A673 (cell line): ENCODE data around the gene TPI1. TPM values are rescaled to one million over a fixed set of nuclear protein-coding genes. Genes with fewer than 3 reads are reported as not detected.
A peak's percentile ranks its signal among the peaks of the same experiment; 100 is the strongest.
"Not testable (repeated sequence)": the region's sequence is repeated elsewhere in the genome, so short reads cannot be mapped to it uniquely, and the experiment has no call there.

ENCODE experiments used
- BruUV-seq: library from RNA; stranded (reverse); fragments of 400-500 nt; replicated peaks from 2 replicates; lab custom pipeline; 2021; lab: Mats Ljungman, UMichigan
- CTCF ChIA-PET: fragments of 300-600 bp; sonication (Branson Sonifier 250); formaldehyde crosslinking; loops from one replicate; lab custom pipeline; 2022; ENCODE audit warnings: antibody characterized with exemption; lab: Charles Lee
- POLR2A ChIA-PET: fragments of 300-600 bp; sonication (Branson Sonifier 250); formaldehyde crosslinking; loops from one replicate; lab custom pipeline; 2022; ENCODE audit warnings: antibody characterized with exemption; ENCODE audit not compliant: low non-redundant PET; lab: Charles Lee
- DNase-seq: peaks from one replicate; pipeline ENCODE4 v3.0.0-alpha.2; 2015; ENCODE audit warnings: low spot score
- H3K27ac ChIP-seq: fragments of 200-600 bp; sonication (generic); 2 replicates; pipeline ENCODE4 v1.5.1; 2016; ENCODE audit warnings: mixed run types, low read depth, mild to moderate bottlenecking, mixed read lengths, antibody characterized with exemption, low read length; ENCODE audit not compliant: poor library complexity, severe bottlenecking
- H3K27me3 ChIP-seq: fragments of 200-600 bp; sonication (generic); replicated peaks from 2 replicates; pipeline ENCODE4 v1.6.1; 2017; ENCODE audit warnings: mixed run types, low read depth, mild to moderate bottlenecking, mixed read lengths, antibody characterized with exemption, low read length; ENCODE audit not compliant: insufficient read depth, poor library complexity
- H3K36me3 ChIP-seq: fragments of 200-600 bp; sonication (generic); 2 replicates; pipeline ENCODE4 v1.6.1; 2016; ENCODE audit warnings: mixed run types, mild to moderate bottlenecking, mixed read lengths, antibody characterized with exemption, low read length; ENCODE audit not compliant: insufficient read depth, poor library complexity, severe bottlenecking
- H3K4me1 ChIP-seq: fragments of 200-600 bp; sonication (generic); 2 replicates; pipeline ENCODE4 v1.6.1; 2017; ENCODE audit warnings: mixed run types, mild to moderate bottlenecking, mixed read lengths, antibody characterized with exemption, low read length; ENCODE audit not compliant: insufficient read depth, poor library complexity, severe bottlenecking
- H3K4me3 ChIP-seq: fragments of 200-600 bp; sonication (generic); 2 replicates; pipeline ENCODE4 v1.5.1; 2016; ENCODE audit warnings: low read depth, mixed run types, mild to moderate bottlenecking, mixed read lengths, low read length; ENCODE audit not compliant: poor library complexity, severe bottlenecking
- H3K9me3 ChIP-seq: fragments of 200-600 bp; sonication (generic); 2 replicates; pipeline ENCODE4 v1.6.1; 2016; ENCODE audit warnings: mixed run types, low read depth, mild to moderate bottlenecking, mixed read lengths, antibody characterized with exemption, low read length; ENCODE audit not compliant: poor library complexity, severe bottlenecking
- CTCF ChIP-seq: fragments of 300-800, 200-600 bp; sonication (generic); conservative IDR thresholded peaks from 2 replicates; pipeline ENCODE4 v1.5.1; 2017; ENCODE audit warnings: low read depth, mild to moderate bottlenecking, antibody characterized with exemption, low read length, moderate library complexity, mixed read lengths
- EZH2 ChIP-seq: fragments of 200-600 bp; sonication (generic); IDR thresholded peaks from 2 replicates; pipeline ENCODE4 v1.6.1; 2017; ENCODE audit warnings: borderline replicate concordance, low read depth, mild to moderate bottlenecking, mixed read lengths, antibody characterized with exemption, low read length; ENCODE audit not compliant: poor library complexity, severe bottlenecking
- intact Hi-C: fragments of 100-400 bp; cut with micrococcal nuclease; formaldehyde crosslinking; loops from one replicate; pipeline ENCODE4 v1.10.0; 2022; ENCODE audit not compliant: unreplicated experiment
- total RNA-seq: library from RNA; stranded (reverse); gene quantifications from 2 replicates; pipeline ENCODE4 v1.2.3, GENCODE V29; 2021

TPI1 gene
- total RNA-seq, 1 experiment from 2014 or later = 1,277 TPM

DNA sequence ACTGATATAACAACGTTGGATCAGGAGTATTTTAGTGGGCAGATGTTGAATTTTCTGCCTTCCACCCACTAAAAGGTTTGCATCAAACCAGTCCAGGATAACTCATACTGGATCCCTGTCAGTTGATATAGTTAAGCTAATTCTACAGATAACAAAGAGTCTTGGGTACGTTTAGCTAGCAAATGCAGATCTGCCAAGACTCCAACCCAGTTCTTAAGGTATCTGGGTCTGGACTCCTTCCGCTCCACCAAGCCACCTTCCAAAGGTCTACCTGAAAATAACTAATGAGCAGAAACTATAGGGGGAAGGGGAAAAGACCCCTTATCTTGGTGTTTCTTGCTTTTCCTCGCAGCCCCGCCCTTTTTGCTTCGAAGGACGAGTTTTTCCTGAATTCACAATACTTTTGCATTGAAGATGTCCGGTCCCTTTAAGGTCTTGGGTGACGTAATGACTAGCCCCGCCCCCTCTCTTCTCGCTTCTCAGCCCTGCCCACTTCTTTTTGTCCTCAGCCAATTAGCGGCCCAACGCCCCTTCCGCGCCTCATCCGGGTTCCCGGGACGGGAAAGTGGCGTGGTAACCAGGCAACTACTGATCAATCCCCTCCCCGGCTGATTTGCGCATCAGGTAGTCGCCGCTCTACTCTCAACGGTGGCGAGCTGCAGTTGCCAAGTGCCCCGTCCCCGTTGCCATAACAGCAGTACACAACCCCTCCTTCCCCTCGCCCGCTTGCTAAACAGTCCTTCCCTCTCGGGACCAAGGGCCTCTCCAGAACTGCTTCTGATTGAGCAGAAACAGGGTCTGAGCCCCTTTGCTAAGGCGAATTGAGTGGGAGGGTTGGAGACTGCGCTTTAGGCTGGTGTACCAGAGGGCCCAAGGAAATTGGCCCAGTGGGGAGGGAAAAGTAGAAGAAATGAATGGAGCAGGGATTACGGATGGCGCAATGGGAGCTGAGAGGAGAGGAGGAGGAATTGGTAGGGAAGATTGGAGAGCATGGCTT, 37.2 kb downstream of the TPI1 start, which contains the start of gene LRRC23:
Gene LRRC23 (plus strand): TSS at position 543 of the 997 bp plus-strand sequence. CDS start 812 bp downstream, outside the sequence.
- ChIA-PET POLR2A (no interaction called here), CTCF (interaction anchor here (0.6 kb wide), 1 partner anchor 33 kb away, joined by 4 read pairs; no protein-coding TSS in a partner anchor)
- no peak for TF ChIP-seq CTCF
- no peak for TF ChIP-seq EZH2
- H3K27ac ChIP-seq = peak within 1 kb of the TSS; percentile 63
- DNase-seq = peak; percentile 98
- H3K9me3 ChIP-seq = no peaks in the 10 kb centered on the region
- peak within 1 kb of the TSS; percentile 56 for H3K4me3 ChIP-seq
- no TSS peak for BruUV-seq
- H3K27me3 ChIP-seq = no peaks in the 10 kb centered on the region
- peaks cover 7% of the 10 kb centered on the region for H3K4me1 ChIP-seq
- H3K36me3 ChIP-seq = no peaks in the 10 kb centered on the region
- intact Hi-C loops = loop anchor here (2.0 kb wide), 1 partner anchor 32 kb away; the partner anchor contains the start of gene SPSB2

DNA sequence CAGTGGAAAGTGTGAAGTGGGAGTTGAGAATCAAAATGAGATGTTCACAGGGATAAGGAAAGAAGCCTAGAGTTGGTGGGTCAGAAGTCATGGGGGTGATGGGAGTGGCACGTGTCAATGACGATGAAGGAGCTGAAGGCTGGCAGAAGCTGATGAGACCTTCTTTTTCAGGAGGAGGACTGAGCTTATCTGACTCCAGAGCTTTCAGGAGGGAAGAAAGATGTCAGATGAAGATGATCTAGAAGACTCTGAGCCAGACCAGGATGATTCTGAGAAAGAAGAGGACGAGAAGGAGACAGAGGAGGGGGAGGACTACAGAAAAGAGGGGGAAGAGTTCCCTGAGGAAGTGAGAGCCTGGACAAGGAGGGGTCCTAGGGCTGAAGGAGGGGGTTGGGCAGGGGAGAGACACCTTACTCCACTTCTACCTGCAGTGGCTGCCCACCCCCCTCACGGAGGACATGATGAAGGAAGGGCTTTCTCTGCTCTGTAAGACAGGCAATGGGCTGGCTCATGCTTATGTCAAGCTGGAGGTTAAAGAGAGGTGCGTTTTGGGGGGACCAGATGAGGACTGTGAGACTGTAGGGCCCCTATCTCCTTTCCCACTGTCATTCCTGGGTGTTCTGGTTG, 38.2 kb downstream of the TPI1 start:
- peak overlapping the region; percentile 56 for H3K4me3 ChIP-seq
- H3K27ac ChIP-seq = peak overlapping the region; percentile 63
- no peaks in the 10 kb centered on the region for H3K9me3 ChIP-seq
- ChIA-PET CTCF (no interaction called here), POLR2A (no interaction called here)
- no peak for DNase-seq
- no peaks in the 10 kb centered on the region for H3K27me3 ChIP-seq
- BruUV-seq = no TSS peak
- no peaks in the 10 kb centered on the region for H3K36me3 ChIP-seq
- TF ChIP-seq CTCF (no peak), EZH2 (no peak)
- H3K4me1 ChIP-seq = peaks cover 7% of the 10 kb centered on the region
- intact Hi-C loops = loop anchor here (2.0 kb wide), 1 partner anchor 33 kb away; the partner anchor contains the start of gene SPSB2

DNA sequence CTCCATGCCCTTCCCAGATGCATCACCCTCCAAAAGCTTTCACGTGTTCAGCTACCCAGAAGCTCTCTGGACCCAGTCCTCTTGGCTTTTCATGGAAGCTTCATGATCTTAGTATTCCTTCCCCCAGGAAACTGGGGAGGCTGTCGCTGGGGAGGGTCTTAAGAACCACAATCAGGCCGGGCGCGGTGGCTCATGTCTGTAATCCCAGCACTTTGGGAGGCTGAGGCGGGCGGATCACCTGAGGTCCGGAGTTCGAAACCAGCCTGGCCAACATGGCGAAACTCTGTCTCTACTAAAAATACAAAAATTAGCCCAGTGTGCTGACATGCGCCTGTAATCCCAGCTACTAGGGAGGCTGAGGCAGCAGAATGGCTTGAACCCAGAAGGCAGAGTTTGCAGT, 40.8 kb downstream of the TPI1 start:
- H3K27me3 ChIP-seq, POLR2A ChIA-PET, intact Hi-C loops, H3K9me3 ChIP-seq, H3K4me1 ChIP-seq, CTCF ChIA-PET, H3K27ac ChIP-seq, DNase-seq, BruUV-seq, H3K36me3 ChIP-seq, H3K4me3 ChIP-seq: not testable (repeated sequence)
